Brain microvascular endothelial cell (primary cell): ENCODE results near the gene RCC1.

Experiments
- DNase-seq: peaks from one replicate; pipeline ENCODE4 v3.0.0-alpha.2; 2020
- H3K27ac ChIP-seq: fragments of 250-450 bp; sonication (Bioruptor Pico); 2 replicates; pipeline ENCODE4 v1.5.1; 2020; ENCODE audit warnings: mild to moderate bottlenecking, moderate library complexity
- H3K27me3 ChIP-seq: fragments of 250-450 bp; sonication (Bioruptor Pico); replicated peaks from 2 replicates; pipeline ENCODE4 v1.5.1; 2020; ENCODE audit warnings: mild to moderate bottlenecking
- H3K36me3 ChIP-seq: fragments of 250-450 bp; sonication (Bioruptor Pico); replicated peaks from 2 replicates; pipeline ENCODE4 v1.5.1; 2020; ENCODE audit warnings: mild to moderate bottlenecking
- H3K4me3 ChIP-seq: 2 replicates; pipeline ENCODE4 v1.5.1; 2011; ENCODE audit warnings: low read depth, mild to moderate bottlenecking, control low read depth, low read length, moderate library complexity
- CTCF ChIP-seq: IDR thresholded peaks from 2 replicates; pipeline ENCODE4 v1.5.1; 2011; ENCODE audit warnings: low read depth, mild to moderate bottlenecking, moderate library complexity, low read length, control low read depth, inconsistent platforms; ENCODE audit errors: missing control alignments
- in situ Hi-C: cut with HindIII; loops from 2 replicates; pipeline ENCODE4 v1.10.0; 2017; ENCODE audit warnings: low sequenced_read_pairs, low pct_ligation_motif_present

The RCC1 gene

GRCh38 chr1:28560886-28561285 is 55.0 kb downstream of the RCC1 start:
- H3K27ac ChIP-seq, result no peak overlapping the region
- in situ Hi-C loops, result no loop called here
- peaks cover 54% of the 10 kb centered on the region for H3K36me3 ChIP-seq
- DNase-seq, result no peak
- no peak for TF ChIP-seq CTCF
- H3K27me3 ChIP-seq, result no peaks in the 10 kb centered on the region
- H3K4me3 ChIP-seq, result no peak overlapping the region

- Histone ChIP-seq H3K36me3 (peaks cover 66% of the 10 kb centered on the region), H3K4me3 (no peak overlapping the region), H3K27me3 (no peaks in the 10 kb centered on the region), H3K27ac (no peak overlapping the region)
- in situ Hi-C loops, result no loop called here
- TF ChIP-seq CTCF, result no peak
- no peak for DNase-seq
These were observed 58.5 kb downstream of the RCC1 start for GRCh38 chr1:28564310-28564709.

DNA sequence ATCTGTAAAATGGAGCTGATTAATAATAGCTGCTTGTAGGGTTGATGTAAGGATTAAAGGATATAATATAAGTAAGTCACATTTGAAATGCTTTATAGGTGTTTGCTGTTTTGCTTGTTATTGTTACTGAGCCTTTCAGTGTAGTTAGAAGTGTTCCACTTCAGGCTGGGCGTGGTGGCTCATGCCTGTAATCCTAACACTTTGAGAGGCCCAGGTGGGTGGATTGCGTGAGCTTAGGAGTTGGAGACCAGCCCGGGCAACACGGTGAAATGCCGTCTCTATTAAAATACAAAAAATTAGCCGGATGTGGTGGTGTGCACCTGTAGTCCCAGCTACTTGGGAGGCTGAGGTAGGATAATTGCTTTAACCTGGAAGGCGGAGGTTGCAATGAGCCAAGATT is 59.2 kb downstream of the RCC1 start:
- in situ Hi-C loops, result no loop called here
- H3K36me3 ChIP-seq, result peaks cover 59% of the 10 kb centered on the region
- no peak for TF ChIP-seq CTCF

DNA sequence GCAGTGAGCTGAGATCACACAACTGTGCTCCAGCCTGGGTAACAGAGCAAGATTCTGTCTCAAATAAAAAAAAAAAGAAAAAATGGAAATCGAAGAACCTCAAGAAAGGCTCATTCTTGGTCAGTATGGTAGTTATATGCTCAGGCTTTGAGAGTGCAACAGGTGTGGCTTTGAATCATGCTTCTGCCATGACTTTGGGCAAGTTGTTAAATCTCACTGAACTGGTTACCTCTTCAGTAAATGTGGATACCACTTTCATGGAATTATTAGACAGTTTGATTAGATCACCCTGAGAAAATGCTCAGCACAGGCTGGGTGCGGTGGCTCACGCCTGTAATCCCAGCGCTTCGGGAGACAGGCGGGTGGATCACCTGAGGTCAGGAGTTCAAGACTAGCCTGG is 59.9 kb downstream of the RCC1 start:
- no peak for DNase-seq
- peaks cover 55% of the 10 kb centered on the region for H3K36me3 ChIP-seq
- no peak overlapping the region for H3K27ac ChIP-seq
- in situ Hi-C loops, result no loop called here
- H3K4me3 ChIP-seq, result no peak overlapping the region
- TF ChIP-seq CTCF, result no peak
- no peaks in the 10 kb centered on the region for H3K27me3 ChIP-seq

More for the DNA sequence above, 59.2 kb downstream of the RCC1 start:
- Histone ChIP-seq H3K27ac (no peak overlapping the region), H3K27me3 (no peaks in the 10 kb centered on the region), H3K4me3 (no peak overlapping the region)
- no peak for DNase-seq

- no peak for DNase-seq
- peaks cover 54% of the 10 kb centered on the region for H3K36me3 ChIP-seq
These were observed 61.1 kb downstream of the RCC1 start for GRCh38 chr1:28566931-28567330.

More at GRCh38 chr1:28566931-28567330, 61.1 kb downstream of the RCC1 start:
- Histone ChIP-seq H3K27me3 (no peaks in the 10 kb centered on the region), H3K27ac (no peak overlapping the region), H3K4me3 (no peak overlapping the region)
- no peak for TF ChIP-seq CTCF
- in situ Hi-C loops, result no loop called here
